HG02870 (cell line): Measurements from ENCODE around the gene TVP23C.

ENCODE experiments used
- ATAC-seq: cut with Tn5 transposase; IDR thresholded peaks from one replicate; pipeline ENCODE4 v1.9.1; 2021; ENCODE audit warnings: mild to moderate bottlenecking, moderate library complexity; ENCODE audit not compliant: unreplicated experiment

Gene TVP23C

DNA sequence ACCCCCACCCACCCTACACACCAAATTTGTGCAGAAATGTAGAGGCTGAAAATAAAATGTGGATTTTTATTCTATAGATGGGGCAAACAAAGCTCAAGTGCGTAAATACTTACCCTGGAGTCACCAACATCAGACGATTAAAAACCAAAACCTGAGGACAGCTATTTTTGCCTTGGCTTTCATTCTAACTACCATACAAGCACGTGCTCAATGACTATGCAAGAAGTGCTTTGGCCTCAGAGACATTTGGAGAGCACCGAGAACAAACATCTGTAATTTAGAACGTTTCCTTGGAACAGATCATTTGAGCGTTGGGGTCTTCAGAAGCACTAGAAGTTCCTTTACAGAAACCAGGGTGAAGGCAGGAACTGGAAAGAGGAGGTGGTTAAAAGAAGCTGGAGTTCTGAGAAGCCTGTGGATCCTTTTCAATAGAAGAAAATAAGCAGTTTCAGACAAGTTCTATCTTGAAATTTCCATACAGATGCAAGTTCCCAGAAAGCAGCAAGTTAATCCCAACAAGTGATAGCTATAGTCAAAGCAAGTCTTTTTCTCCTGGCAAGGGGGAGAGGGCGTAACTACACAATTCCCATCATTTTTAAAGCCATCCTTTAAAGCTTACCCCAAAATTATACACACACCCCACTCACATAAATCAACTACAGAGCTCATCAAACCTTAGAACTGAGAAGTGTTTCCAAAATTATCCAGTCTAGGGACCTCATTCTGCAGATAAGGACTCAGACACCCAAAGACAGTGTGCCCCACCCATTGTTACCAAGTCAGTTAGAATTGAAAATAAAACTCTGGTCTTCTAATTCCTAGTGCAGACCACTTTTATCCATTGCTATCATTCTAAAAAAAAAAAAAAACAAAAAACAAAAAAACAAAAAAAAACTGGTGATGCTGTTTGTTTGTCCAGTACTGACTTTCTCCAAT, 66.3 kb downstream of the TVP23C start:
- no peak for ATAC-seq

DNA sequence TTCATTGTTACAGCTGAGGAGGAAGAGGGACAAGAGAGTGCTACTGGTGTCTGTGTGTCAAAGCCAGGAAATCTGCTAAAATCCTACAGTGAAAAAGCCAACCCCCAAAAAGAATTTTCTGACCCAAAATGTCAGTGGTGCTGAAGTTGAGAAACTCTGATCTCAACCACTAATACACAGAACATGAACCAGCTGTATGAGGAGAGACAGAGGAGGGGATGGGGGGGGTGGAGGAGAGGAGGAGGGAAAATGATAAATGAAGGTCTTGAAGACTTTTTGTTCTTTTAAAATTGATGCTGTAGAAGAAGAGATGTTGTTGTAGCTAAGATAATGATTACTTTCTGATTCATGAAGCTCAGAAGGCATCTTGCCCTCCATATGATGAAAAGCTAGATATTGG, 68.5 kb downstream of the TVP23C start:
- ATAC-seq: no peak

DNA sequence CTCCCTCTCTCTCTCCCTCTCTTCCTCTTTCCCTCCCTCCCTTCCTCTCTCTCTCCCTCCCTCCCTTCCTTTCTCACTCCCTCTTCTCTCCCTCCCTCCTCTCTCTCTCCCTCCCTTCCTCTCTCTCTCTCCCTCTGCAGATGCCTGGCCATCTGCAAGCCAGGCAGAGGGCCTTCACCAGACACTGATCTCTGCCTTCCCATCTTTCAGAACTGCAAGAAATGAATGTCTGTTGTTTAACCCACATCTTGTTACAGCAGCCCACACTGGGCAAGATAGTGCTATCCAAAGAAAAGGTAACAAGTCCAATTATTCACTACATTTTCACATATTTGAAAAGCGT, 69.6 kb downstream of the TVP23C start:
- no peak for ATAC-seq

DNA sequence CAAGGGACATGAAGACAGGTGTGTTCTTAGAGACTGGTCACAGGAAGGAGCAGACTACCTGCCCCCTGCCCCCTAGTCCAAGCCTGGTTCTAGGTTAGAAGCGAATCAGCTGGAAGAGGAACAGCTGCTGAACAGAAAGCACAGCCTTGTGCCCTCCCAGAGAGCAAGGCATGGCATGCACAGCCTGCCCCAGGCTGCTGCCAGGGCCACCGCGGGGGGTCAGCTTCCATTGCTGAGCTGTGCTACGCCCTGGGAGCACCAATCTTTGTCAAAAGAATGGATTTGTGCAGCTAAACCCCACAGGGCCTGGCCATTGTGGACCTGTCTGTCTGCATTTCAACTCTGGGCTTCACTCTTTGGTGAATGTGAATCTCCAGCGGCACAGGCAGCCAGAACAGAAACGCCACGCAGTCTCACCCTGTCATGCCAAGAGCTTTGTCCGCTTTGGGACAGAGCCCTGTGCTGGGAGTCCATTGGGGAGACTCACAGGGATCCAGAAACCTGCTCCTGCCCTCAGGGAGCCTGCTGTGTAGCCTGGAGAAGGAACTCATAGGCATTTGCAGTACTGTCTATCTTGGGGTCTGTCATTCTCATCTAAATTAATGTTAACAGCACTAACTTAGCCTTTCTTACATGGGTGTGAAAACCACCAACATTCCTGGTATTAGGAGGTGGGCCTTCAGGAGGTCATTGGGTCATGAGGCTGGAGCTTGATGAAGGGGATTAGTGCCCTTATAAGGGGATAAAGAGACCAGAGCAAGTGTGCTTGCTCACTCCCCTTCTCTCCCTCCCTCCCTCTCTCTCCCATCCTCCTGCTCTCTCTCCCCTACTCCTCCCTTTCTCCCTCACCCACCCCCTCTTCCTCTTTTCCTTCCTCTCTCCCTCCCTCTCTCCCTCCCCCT, 70.2 kb downstream of the TVP23C start:
- no peak for ATAC-seq

DNA sequence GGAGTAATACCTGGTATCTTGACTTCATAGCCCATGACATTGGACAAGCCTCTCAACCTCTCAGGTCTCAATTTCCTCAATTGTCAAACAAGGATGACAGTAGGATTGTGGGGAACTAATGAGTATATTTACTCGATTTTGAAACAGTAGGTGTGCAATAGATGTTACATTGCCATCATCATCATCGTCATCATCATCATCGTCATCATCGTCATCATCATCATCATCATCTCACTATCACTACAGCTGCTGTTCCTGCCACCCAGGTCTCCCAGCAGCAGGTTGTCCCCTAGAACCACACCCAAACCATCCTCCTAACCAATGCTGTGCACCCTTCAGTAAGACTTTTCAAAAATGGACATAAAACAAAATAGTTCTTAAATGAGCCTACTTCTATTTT, 71.1 kb downstream of the TVP23C start:
- ATAC-seq: no peak

DNA sequence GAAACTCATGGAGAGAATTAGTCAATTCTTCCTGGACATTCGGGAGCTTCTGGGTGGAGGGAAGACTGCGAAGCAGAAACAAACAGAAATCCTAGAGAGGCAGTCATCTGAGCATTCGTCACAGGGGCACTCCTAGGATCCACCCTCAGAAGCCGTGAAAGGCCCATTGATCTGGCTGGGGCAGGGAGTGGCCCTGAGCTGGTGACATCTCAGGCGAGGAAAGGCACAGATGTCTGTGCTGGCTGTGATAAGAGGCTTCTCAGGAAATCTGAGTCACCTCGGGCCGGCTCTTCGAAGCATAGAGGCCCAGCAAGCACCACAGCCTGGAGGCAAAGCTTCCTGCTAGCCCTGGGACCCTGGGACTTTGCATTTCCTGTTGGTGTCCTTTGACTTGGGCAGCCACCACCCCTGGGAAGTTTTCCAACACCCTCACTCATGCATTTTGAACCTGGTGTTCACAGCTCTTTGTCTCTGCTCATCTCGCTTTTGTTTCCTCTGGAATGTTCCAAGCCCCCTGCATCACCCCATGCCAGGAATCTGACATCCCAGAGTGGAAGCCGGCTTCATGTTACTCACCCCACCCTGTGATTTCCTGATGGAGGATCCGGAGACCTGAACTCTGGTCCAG, 72.5 kb downstream of the TVP23C start:
- no peak for ATAC-seq

DNA sequence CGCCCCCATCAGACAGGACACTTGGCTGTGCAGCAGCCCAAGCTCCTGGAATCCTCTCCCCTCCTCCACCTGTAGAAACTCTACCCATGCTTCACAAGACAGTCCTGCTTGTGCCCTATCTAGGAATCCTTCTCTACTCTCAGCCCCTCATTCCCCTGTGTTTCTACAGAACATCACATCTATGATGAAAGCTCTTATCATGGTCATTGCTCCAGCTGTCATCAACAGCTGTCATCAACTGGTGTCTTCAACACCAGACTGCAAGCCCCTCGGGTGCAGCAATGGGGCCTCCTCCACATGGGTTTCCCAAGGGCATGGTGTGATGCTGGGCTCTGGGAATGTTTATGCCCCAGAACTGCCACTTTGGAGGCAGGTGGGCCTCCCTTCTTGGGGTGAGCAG, 74.7 kb downstream of the TVP23C start:
- ATAC-seq: no peak

DNA sequence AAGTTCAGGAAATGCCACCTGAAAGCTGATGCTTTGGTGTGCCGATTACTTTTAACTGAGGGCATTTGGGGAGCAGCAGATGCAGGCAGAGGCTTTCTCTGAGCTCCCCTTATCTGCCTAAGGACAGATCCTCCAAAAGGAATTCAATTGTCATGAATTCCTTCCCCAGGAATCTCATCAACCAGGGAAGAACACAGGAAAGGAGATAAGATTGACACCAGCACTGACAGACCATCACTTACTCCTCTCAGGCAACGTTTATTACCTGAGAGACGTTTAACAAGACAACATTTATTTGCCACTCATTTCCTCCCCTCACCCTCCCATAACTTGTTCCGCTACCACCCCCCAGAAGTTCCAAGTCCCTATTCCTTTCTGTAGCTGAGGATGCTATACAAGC, 78.2 kb downstream of the TVP23C start:
- no peak for ATAC-seq

DNA sequence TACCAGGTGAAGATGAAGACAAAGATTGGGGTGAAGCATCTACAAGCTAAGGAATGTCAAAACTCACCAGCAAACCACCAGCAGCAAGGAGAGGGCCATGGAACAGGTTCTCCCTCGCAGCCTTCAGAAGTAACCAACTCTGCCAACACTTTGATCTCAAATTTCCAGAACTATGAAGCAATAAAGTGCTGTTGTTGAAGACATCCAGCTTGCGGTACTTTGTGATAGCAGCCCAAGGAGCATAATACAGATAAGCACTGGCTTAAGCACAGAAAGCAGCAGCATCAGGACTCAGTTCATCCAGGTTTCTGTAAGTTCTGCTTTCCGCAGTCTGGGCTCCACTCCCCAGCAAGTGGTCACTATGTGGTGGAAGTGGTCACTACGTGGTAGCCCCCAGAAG, 79.9 kb downstream of the TVP23C start:
- no peak for ATAC-seq

DNA sequence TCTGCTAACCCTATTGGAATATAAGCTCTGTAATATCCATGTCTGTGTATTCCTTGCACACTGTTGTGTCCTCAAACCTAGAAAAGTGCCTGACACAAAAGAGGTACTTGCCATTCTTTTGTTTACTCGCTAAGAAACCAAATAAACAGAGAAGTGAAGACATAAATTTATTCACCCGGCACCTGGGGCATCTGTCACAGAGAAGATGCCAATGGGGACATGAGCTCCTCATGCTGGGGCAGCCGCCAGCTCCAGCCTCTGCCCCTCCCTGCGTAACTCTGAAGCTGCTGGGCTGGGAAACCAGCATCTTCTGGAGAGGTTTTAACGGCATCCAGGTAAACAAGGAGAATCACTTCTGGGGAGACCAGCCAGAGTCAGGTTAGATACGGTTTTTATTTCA, 80.8 kb downstream of the TVP23C start:
- no peak for ATAC-seq

DNA sequence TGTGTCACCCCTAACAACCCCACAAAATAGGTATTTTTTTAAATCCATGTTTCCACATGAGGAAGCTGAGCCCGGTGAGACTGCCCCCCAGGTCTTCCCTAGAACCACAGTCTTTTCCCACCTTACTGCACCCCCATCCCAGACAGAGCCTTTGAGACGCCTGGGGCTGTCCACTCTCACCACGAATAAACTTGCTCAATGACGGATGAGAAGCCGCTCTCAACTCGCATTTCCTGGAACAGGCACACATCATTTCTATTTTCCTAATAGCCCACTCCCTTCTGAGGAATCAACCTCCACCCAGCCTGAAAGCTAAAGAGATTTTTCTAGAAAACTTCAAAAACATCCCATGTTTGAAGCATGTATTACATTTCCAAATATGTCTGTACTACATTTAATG, 81.8 kb downstream of the TVP23C start:
- ATAC-seq: no peak

DNA sequence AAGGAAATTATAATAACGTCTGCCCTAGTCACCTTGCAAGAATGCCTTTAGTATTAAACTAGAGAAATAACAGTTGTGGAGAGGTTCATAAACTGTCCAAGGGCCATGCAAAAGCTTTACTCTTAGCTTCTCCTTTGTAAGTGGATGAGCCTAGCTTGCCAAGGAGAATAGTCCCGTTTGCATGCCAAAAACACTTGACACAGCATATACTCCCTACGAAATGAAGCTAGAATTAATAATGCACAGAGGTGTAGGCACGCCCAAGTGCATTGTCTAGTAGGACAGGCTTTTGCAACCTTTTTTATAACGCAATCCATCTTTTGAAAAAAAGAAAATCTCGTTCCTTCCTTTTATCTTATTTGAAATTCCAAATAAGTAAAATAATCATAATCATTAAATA, 83.1 kb downstream of the TVP23C start:
- no peak for ATAC-seq

DNA sequence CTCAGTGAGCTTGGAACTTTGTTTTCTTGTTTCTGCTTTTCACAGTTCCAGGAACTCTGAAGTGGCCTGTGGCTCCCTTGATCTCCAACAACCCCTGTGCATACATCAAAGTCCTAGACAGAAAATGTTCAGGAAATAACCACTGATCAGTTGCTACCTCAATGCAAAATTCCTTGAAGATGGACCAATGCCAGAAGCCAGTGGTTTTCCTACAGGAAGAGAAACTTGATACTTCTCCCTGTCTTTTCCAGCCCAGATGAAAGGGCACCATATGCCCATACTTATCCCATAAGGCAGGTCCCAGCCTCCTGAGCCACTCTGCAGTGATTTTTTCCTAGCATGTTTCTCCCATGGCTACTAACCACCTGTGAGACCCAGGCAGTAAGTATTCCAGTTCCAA, 83.6 kb downstream of the TVP23C start:
- ATAC-seq: no peak

DNA sequence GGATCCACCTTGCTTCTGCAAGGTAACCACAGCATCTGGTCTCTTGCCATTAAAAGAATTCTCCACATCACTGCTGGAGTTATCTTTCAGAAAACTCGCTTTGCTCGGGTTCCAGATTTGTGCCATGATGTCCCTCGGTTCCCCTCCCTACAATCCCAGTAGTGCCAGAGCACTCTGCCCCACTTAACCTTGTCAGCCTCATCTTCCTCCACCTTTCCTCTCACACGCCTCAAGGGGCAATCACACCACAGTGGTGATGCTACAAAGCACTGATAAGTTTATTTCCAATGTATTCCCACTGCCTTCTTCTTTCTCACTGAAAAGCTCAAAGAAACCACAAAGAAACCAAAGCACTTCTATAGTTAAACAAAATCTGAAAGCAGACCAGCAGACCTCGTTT, 84.4 kb downstream of the TVP23C start:
- ATAC-seq: no peak

DNA sequence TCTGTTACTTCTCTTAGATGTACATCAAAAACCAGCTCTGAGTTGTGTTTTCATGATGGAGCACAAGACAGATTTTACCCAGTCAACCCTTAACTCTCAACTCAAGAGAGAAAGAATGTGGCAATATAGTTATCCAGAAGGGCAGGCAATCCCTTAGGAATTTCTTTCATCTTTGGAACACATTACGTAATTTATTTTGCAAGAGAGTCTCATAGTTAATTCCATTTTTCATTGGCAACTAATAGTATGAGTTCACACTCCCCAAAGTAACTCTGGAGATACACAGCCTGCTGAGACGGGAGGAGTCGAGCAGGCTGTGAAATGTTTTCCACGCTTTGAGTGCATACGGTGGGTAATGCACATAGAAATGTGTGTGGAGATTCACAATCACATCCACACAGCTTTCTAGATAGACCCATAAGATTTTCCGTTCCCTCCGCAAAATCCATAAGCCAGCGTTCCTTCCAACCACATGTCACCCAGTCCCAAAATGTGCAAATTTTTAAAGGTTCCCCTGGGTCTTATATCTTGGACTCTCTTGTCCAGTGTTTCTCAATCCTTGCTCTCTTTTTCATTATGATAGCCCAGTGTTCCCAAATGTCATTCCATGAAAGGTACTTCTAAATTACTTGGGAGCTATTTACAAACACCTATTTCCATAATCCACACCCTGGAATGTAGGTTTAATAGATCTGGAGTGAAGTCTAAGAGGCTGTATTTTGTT, 87.5 kb downstream of the TVP23C start:
- ATAC-seq: no peak

DNA sequence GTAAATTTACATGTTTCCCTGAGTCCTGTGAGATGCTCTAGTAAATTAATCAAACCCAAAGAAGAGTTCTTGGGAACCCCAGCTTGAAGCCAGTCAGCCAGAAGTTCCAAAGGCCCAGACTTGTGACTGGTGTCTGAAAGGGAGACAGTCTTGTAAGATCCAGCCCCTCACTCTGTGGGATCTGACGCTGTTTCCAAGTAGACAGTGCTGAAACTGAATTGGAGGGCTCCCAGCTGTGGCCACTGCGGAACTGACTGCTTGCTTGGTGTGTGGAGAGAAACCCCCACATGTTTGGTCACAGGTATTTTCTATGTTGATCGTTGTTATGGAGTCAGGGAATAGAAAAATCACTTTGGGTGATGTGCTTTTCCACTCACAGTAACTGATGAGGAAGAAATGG, 90.4 kb downstream of the TVP23C start:
- ATAC-seq: no peak

DNA sequence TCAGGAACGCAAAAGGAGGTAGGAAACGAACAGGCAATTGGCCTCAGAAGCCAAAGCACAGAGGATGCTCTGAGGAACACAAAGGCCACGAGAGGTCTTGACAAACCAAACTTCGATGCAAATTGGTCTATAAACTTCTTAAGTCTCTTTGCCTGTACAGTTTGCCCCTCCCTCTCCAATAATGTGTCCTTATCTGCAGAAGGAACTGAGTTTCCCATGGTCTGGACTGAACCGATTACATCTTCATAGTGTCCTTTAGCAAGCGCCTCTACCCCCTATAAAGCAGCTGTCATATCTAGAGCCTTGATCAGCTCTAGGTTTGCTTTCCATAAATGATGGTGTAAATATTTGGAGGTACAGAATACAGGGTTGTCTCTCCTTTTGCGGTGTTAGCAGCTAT, 92.7 kb downstream of the TVP23C start:
- ATAC-seq: no peak

DNA sequence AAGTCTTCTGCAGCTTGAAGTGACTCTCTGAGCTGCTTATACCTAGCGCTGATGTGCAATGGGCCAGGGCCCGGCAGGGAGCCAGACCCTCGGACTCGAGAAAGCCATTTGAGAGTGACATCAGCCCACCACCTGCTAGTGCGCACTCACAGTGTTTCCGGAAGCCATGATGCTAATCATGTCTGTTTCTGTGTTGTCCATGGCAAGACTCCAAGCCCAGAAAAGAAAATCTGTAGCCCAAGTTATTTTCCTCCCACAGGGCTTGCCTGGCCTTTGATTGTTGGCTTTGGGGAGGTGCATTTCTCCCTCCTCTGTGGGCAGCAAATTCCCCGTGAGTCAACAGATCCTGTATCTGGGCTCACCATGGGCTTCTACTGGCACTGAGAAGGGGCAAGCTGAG, 94.0 kb downstream of the TVP23C start:
- ATAC-seq: no peak

DNA sequence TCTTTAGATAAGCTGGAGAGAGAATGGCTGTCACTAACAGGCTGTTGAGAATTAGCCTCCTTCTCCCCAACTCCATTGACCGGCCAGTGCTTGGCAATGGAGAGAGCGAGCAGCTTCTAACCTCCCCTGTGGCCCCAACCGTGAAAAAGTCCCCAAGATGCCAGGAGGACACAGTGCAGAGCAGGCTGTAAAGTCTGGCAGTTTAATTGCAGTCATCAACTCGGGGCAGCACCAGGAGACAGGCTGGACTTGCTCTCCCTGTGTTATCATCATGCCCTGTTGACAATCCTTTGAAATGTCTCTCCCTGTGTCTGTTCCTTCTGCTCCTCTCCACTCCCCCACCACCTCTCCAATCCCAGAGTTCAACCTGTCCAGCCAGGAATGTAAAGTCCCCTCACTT, 95.2 kb downstream of the TVP23C start:
- no peak for ATAC-seq

DNA sequence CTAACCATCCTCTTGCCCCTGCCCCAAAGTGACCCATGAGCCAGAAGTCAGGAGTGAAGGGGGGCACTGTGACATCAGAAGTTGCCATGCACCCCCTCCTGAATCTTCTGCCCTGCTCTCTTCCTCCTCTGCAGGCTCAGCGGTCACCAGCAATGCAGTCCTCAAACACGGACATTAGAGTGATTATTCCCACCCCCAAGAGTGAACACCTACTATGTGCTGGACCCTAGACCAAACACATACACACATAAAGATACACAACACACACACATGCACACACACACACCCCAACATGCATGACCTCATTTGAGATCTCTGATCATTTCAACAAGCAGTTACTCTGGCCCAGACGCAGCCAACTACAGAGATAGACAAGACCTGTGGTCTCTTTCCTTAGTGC, 95.7 kb downstream of the TVP23C start, which contains the start of gene CDRT4:
TSS of gene CDRT4 (minus strand) at position 30 of the 400 bp plus-strand sequence. CDS start 27,383 bp downstream, outside the sequence.
- no peak for ATAC-seq

DNA sequence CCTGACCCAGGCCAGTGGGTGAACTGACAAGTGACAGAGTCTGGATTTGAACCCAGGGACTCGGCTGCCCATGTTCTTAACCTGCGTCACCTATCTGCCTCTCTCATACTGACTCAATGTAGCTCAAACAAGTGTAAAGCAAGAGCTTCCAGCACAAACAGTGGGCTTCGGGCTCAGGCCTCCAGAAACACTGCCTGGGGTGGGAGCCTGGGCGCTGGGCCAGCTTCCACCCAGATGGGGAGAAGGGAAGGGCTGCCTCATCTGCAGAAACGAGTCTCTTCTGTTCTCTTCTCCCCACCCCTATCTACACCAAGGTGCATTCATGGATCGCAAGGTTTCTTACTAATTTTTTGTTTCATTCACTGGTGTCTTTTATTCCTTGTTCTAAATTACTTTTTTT, 97.2 kb downstream of the TVP23C start:
- no peak for ATAC-seq
